ENCODE measurements around the gene SRC.

SRC gene

DNA sequence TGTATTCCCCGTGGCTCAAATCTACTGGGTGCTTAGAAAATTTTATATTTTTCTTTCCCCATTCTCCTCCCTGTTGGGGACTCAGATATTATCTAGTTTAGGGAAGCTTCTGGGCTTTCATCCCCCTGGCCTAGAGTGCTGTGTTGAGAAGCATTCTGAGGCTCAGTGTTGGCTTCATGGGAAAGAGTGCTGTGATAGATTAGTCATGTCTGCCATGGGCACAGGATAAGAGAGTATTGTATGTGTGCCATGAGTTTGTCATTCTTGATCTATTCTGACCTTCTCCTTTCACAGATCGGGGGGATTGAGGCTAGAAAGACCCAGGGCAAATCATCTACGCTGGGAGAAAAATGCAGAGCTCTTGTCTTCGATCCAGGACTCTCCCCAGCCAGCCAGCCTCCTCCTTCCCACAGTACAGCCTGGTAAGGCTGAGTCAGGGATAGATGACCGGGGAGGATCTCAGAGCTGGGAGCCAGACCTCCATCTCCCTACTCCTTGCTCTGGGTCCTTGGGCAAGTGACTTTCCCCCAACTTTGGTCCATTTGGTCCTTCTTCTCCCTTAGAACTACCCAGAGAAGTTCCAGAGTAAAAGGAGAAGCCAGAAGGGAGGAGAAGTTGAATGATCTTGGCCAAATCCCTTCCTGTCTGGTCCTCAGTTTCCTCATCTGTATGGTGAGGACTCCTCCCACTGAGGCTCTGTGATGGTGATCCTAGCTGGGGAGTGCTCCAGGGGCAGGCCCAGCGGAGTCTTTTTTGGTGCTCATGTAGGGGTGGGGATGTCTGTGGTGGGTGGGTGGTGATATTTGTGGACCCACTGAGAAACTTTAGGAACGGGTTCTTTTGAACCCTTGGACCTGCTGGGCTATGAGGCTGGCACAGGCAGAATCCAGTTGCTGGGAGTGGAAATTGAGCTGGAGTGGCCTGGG, 5.0 kb downstream of the SRC start:
- TF ChIP-seq FOXP2 (optimal IDR thresholded peaks at IDR 0.05; ENCODE audit: borderline replicate concordance, extremely low read depth, extremely low read length, insufficient read depth) (no peak), SIN3A (IDR thresholded peaks at IDR 0.05; ENCODE audit: borderline replicate concordance, insufficient read depth, low read length) (no peak), TAF1 (IDR thresholded peaks at IDR 0.05; ENCODE audit: borderline replicate concordance, insufficient read depth, low read length) (no peak), POLR2AphosphoS5 (IDR thresholded peaks at IDR 0.05; ENCODE audit: low read depth, low read length) (no peak)
- TF ChIP-seq, protein P1, sequence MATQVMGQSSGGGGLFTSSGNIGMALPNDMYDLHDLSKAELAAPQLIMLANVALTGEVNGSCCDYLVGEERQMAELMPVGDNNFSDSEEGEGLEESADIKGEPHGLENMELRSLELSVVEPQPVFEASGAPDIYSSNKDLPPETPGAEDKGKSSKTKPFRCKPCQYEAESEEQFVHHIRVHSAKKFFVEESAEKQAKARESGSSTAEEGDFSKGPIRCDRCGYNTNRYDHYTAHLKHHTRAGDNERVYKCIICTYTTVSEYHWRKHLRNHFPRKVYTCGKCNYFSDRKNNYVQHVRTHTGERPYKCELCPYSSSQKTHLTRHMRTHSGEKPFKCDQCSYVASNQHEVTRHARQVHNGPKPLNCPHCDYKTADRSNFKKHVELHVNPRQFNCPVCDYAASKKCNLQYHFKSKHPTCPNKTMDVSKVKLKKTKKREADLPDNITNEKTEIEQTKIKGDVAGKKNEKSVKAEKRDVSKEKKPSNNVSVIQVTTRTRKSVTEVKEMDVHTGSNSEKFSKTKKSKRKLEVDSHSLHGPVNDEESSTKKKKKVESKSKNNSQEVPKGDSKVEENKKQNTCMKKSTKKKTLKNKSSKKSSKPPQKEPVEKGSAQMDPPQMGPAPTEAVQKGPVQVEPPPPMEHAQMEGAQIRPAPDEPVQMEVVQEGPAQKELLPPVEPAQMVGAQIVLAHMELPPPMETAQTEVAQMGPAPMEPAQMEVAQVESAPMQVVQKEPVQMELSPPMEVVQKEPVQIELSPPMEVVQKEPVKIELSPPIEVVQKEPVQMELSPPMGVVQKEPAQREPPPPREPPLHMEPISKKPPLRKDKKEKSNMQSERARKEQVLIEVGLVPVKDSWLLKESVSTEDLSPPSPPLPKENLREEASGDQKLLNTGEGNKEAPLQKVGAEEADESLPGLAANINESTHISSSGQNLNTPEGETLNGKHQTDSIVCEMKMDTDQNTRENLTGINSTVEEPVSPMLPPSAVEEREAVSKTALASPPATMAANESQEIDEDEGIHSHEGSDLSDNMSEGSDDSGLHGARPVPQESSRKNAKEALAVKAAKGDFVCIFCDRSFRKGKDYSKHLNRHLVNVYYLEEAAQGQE (IDR thresholded peaks at IDR 0.05; ENCODE audit: insufficient read depth in 1 of 2, low read depth in 2 of 2, low read length in 2 of 2) = no peak

GRCh38 chr20:37351689-37352607, 6.0 kb downstream of the SRC start:
- TF ChIP-seq SIN3A (IDR thresholded peaks at IDR 0.05; ENCODE audit: borderline replicate concordance, insufficient read depth, low read length) = no peak
- TF ChIP-seq POLR2AphosphoS5 (IDR thresholded peaks at IDR 0.05; ENCODE audit: low read depth, low read length) = no peak

- TF ChIP-seq POLR2AphosphoS5 (IDR thresholded peaks at IDR 0.05; ENCODE audit: low read depth, low read length) = no peak
- TF ChIP-seq SIN3A (IDR thresholded peaks at IDR 0.05; ENCODE audit: borderline replicate concordance, insufficient read depth, low read length) = no peak
- TF ChIP-seq FOXP2 (optimal IDR thresholded peaks at IDR 0.05; ENCODE audit: borderline replicate concordance, extremely low read depth, extremely low read length, insufficient read depth) = no peak
- no peak for TF ChIP-seq TAF1 (IDR thresholded peaks at IDR 0.05; ENCODE audit: borderline replicate concordance, insufficient read depth, low read length)
- TF ChIP-seq, protein P1 (IDR thresholded peaks at IDR 0.05; ENCODE audit: insufficient read depth in 1 of 2, low read depth in 2 of 2, low read length in 2 of 2) = no peak
Measured at GRCh38 chr20:37352608-37352980, 6.7 kb downstream of the SRC start.

DNA sequence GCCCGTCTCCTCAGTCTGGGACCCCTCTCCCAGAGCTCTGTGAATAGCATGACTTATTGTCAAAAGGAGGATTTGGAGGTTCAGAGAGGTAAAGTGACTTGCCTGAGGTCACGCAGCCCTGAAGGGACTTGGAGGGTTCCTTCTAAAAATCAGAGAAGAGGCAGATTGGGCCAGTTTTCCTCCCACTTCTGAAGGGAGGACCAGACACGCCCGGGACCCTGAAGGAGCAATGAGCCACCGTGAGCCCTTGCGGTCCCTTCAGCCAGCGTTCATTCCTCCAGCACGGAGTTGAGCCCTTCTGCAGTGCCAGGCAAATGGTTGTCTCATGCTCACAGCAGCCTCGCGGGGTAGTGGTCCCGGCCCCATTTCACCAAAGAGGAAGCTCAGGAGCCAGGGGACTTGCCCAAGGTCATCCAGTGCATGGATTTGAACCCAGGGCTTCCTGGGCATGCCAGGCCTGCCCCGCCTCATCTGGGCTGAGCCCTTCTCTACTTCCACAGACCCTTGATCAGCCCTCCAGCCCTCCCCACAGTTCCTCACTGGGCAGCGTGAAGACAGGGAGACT, 7.4 kb downstream of the SRC start:
- TF ChIP-seq, protein P1 (IDR thresholded peaks at IDR 0.05; ENCODE audit: insufficient read depth in 1 of 2, low read depth in 2 of 2, low read length in 2 of 2) = no peak
- TF ChIP-seq SIN3A (IDR thresholded peaks at IDR 0.05; ENCODE audit: borderline replicate concordance, insufficient read depth, low read length) = no peak
- no peak for TF ChIP-seq FOXP2 (optimal IDR thresholded peaks at IDR 0.05; ENCODE audit: borderline replicate concordance, extremely low read depth, extremely low read length, insufficient read depth)
- TF ChIP-seq POLR2AphosphoS5 (IDR thresholded peaks at IDR 0.05; ENCODE audit: low read depth, low read length) = no peak
- no peak for TF ChIP-seq TAF1 (IDR thresholded peaks at IDR 0.05; ENCODE audit: borderline replicate concordance, insufficient read depth, low read length)
